Measurements from ENCODE around the gene CRTAC1.

GRCh38 chr10:97820096-97820704 lies 210.2 kb downstream of the CRTAC1 start:
- TF ChIP-seq RAD21 (IDR thresholded peaks at IDR 0.05) (no peak), CTCF (IDR thresholded peaks at IDR 0.05; ENCODE audit: low read depth, low read length, missing input control) (no peak), REST (IDR thresholded peaks at IDR 0.05) (no peak), TAF1 (conservative IDR thresholded peaks at IDR 0.05) (no peak), JUND (IDR thresholded peaks at IDR 0.05) (no peak), NR2F2 (IDR thresholded peaks at IDR 0.05) (no peak), YY1 (IDR thresholded peaks at IDR 0.05) (no peak), EGR1 (IDR thresholded peaks at IDR 0.05; ENCODE audit: low read depth in 2 of 2) (no peak), GABPA (IDR thresholded peaks at IDR 0.05 in 1 of 2, conservative IDR thresholded peaks at IDR 0.05 in 1 of 2) (no peak)
- TF ChIP-seq, protein P1, sequence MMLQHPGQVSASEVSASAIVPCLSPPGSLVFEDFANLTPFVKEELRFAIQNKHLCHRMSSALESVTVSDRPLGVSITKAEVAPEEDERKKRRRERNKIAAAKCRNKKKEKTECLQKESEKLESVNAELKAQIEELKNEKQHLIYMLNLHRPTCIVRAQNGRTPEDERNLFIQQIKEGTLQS (IDR thresholded peaks at IDR 0.05), result no peak

All from liver (tissue), 3 donors.